Lung (tissue), 12 donors: ENCODE measurements around the gene SCARF2. TPM values are rescaled to one million over a fixed set of nuclear protein-coding genes. Genes with fewer than 3 reads are reported as not detected.
A peak's percentile ranks its signal among the peaks of the same experiment; 100 is the strongest.

Experiments
- ATAC-seq: fragments of 200-7000 bp; cut with Tn5 transposase; one replicate; pipeline ENCODE4 v1.9.1; 2020; ENCODE audit warnings: moderate number of reproducible peaks; ENCODE audit not compliant: insufficient read depth, low FRiP score
- DNase-seq, 3 donors: peaks; one replicate each; pipeline ENCODE4 v3.0.0-alpha.2; 2013 to 2017
- H3K27ac ChIP-seq, 2 donors: one replicate each; pipeline ENCODE4 v1.5.1; 2013; ENCODE audit warnings: mild to moderate bottlenecking in 2 of 2, moderate library complexity in 2 of 2, control low read depth in 1 of 2, inconsistent platforms in 1 of 2, low read depth in 1 of 2, low read length in 1 of 2
- H3K27me3 ChIP-seq, 3 donors: one replicate each; pipeline ENCODE4 v1.5.1; 2013; ENCODE audit warnings: low read length in 2 of 3; ENCODE audit not compliant: control insufficient read depth in 3 of 3, insufficient read depth in 3 of 3
- H3K36me3 ChIP-seq, 4 donors: one replicate each; pipeline ENCODE4 v1.5.1; 2013; ENCODE audit warnings: low read length in 4 of 4, mild to moderate bottlenecking in 1 of 4, moderate library complexity in 1 of 4; ENCODE audit not compliant: control insufficient read depth in 4 of 4, insufficient read depth in 4 of 4
- H3K4me1 ChIP-seq, 5 donors: one replicate each; pipeline ENCODE4 v1.5.1; 2013; ENCODE audit warnings: low read length in 5 of 5, mild to moderate bottlenecking in 2 of 5, moderate library complexity in 1 of 5; ENCODE audit not compliant: control insufficient read depth in 5 of 5, insufficient read depth in 5 of 5
- H3K4me3 ChIP-seq: one replicate; pipeline ENCODE4 v1.5.1; 2013; ENCODE audit warnings: mild to moderate bottlenecking, control low read depth, moderate library complexity
- H3K9ac ChIP-seq, 2 donors: one replicate each; pipeline ENCODE4 v1.5.1; 2013; ENCODE audit warnings: low read length in 2 of 2, control low read depth in 1 of 2; ENCODE audit not compliant: insufficient read depth in 1 of 2
- H3K9me3 ChIP-seq, 4 donors: one replicate each; pipeline ENCODE4 v1.5.1; 2013; ENCODE audit warnings: low read length in 3 of 4, mild to moderate bottlenecking in 1 of 4, moderate library complexity in 1 of 4; ENCODE audit not compliant: control insufficient read depth in 4 of 4, insufficient read depth in 3 of 4
- WGBS, 2 donors: extraction: QIAGEN DNeasy Blood & Tissue Kit; methylation state at CpG; one replicate each; pipeline ENCODE4 v1.1.7; 2013; 5-methylcytosine and 5-hydroxymethylcytosine counted together
- polyA plus RNA-seq, 2 donors: library from polyadenylated mRNA; stranded (reverse); fragments of 200-250 nt; gene quantifications; one replicate each; pipeline ENCODE4 v1.2.1, GENCODE V29; 2013
- total RNA-seq, 2 donors: library from RNA; depleted of rRNA in 1 of 2; stranded (reverse); fragments of >200 nt in 1 of 2; gene quantifications; one replicate each; pipeline ENCODE4 v1.2.1, GENCODE V29; 2014 to 2021
- TF ChIP-seq, protein P1 (sequence below): IDR thresholded peaks from 2 replicates; pipeline ENCODE4 v1.5.1; 2012; ENCODE audit warnings: mild to moderate bottlenecking; ENCODE audit errors: control extremely low read depth, extremely low read depth
- donor health status: control.
- donor health status: control.
- donor health status: Bipolar disorder and iron deficiency.
- donor health status: healthy.
- donor health status: DM: yes; HTN: yes; CAD: no.

Gene SCARF2
- total and polyA plus RNA-seq, 4 donors: 4.7 to 32.9 (median 16.4) TPM

DNA sequence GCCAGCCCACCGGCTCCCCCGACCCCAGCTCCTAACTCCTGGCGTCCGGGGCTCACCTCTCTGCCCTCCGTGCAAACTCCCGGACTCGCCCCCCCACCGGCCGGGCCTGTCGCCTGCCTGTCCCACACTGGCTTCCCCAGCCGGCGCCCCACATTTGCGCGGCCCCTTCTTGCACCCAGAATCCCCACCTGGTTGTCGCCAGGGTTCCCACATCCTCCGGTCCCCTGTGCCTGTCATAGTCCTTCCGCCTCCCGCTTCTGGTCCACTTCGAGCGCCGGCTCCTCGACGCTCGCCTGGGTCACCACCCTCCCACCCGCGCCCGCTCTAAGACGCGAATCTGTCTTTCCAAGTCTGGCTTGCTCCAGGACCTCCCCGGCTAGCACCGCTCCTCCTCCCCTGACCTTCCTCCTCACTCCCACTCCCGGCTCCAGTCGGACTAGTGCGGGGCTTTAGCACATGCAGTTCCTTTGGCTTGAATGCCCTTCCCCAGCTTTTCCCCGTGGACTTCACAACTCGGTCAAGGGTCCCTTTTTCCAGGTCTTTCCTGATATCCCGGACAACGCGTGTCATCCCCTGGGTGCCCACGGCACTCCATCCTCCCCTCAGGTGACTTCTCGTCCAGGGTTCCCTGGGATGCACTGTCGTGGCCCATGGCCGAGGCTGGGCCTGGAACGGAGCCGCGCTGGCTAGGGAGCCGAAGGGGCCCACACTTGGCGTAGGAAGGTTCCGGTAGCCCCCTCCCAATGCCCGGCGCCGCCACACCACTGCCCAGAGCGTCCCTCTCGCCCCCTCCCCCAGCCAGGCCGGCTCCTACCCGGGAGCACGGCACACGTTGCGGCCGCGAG is 635 bp downstream of the SCARF2 start:
- TF ChIP-seq, protein P1, sequence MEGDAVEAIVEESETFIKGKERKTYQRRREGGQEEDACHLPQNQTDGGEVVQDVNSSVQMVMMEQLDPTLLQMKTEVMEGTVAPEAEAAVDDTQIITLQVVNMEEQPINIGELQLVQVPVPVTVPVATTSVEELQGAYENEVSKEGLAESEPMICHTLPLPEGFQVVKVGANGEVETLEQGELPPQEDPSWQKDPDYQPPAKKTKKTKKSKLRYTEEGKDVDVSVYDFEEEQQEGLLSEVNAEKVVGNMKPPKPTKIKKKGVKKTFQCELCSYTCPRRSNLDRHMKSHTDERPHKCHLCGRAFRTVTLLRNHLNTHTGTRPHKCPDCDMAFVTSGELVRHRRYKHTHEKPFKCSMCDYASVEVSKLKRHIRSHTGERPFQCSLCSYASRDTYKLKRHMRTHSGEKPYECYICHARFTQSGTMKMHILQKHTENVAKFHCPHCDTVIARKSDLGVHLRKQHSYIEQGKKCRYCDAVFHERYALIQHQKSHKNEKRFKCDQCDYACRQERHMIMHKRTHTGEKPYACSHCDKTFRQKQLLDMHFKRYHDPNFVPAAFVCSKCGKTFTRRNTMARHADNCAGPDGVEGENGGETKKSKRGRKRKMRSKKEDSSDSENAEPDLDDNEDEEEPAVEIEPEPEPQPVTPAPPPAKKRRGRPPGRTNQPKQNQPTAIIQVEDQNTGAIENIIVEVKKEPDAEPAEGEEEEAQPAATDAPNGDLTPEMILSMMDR: no peak
- 1 to 2% methylated on average over 60 to 61 of the region's 61 CpGs for WGBS, 2 donors
- peak in 2 of 3 donors; percentile 48 to 57 for DNase-seq
- H3K9ac ChIP-seq: peak overlapping the region in 1 of 2 donors; percentile 54
- peaks cover 0 to 50% (median 17%) of the 10 kb centered on the region in 5 donors for H3K4me1 ChIP-seq
- H3K36me3 ChIP-seq: peaks cover 0 to 6% (median 1%) of the 10 kb centered on the region in 4 donors
- no peaks in the 10 kb centered on the region for H3K9me3 ChIP-seq
- H3K27me3 ChIP-seq: no peaks in the 10 kb centered on the region
- ATAC-seq: no peak
- H3K4me3 ChIP-seq: peak overlapping the region; percentile 63
- peak overlapping the region in 1 of 2 donors; percentile 48 for H3K27ac ChIP-seq

DNA sequence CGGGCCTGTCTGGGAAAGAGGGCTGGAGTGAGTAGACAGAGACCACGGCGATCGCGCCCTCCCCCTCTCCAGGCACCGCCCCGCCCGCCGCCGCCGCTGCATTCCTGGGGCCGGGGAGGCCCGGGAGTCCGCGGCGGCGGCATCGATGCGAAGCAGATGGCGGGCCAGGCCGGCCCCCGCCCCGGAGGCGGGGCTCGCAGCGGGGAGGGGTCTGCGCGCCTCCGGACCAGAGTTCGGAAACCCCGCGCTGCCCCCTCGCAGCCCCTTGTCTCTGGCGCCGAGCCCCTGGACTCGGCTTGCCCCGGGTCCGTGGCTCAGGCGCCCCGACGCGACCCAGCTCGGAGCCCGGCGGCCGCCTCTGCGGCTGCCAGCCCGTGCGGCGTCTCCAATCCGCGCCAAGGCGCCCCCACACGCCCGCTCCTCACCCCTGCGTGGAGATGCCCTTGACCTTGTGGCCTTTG is 1.3 kb downstream of the SCARF2 start:
- 0 to 1% methylated on average over 36 to 56 of the region's 56 CpGs for WGBS, 2 donors
- TF ChIP-seq, protein P1: no peak
- DNase-seq (peak; percentile 88 to 90 (median 90)), ATAC-seq (no peak)
- H3K36me3 ChIP-seq: peaks cover 0 to 6% (median 1%) of the 10 kb centered on the region in 4 donors
- peak overlapping the region in 1 of 2 donors; percentile 48 for H3K27ac ChIP-seq
- peaks cover 0 to 53% (median 19%) of the 10 kb centered on the region in 5 donors for H3K4me1 ChIP-seq
- H3K9me3 ChIP-seq: no peaks in the 10 kb centered on the region
- H3K4me3 ChIP-seq: peak overlapping the region; percentile 63
- H3K9ac ChIP-seq: no peak overlapping the region
- peaks cover 0 to 3% (median 0%) of the 10 kb centered on the region in 3 donors for H3K27me3 ChIP-seq

DNA sequence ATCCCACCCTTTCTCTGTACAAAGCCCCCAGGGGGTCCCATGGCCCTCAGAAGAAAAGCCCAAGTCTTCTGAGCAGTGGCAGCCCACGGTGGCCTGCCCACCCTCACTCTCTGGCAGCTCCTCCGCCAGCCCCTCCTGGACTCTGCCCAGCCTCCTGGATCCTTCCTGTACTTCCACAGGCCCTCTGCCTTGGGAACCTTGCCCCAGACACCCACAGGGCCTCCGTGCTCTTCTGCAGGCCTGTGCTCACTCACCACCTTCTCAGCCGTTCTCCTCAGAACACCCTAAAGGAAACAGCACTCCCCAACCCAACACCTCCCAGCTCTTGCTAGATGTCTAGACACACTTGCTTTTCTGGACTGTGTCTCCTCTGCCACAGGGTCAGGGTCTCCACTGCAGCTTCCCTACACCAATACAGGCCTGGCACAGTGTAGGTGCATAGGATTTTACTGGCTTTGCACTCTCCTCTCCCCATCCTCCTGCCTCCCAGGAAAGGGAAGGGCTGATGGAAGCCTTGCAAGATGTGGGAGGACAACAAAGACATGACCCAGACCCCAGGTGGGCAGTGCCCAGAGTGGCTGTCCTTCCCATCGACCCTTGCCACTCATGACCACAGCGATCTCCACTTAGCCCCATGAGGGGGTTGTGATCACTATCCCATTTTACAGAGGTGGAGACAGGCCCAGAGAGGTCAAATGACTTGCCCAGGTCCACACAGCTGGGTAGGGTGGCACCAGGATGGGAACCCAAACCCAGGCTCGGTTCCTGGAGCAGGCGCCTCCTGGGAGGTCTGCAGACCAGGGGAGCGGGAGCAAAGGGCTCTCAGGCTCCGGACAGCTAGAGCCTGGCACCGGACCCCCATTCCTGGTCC is 2.0 kb downstream of the SCARF2 start:
- Histone ChIP-seq H3K27ac (peak overlapping the region in 1 of 2 donors; percentile 2), H3K9ac (peak overlapping the region; percentile 28 to 45), H3K9me3 (no peaks in the 10 kb centered on the region), H3K4me1 (peaks cover 0 to 59% (median 25%) of the 10 kb centered on the region in 5 donors), H3K36me3 (peaks cover 0 to 6% (median 0%) of the 10 kb centered on the region in 4 donors), H3K4me3 (no peak overlapping the region), H3K27me3 (peaks cover 0 to 3% (median 0%) of the 10 kb centered on the region in 3 donors)
- ATAC-seq (no peak), DNase-seq (no peak)
- 64 to 67% methylated on average over 11 of the region's 11 CpGs for WGBS, 2 donors
- TF ChIP-seq, protein P1: no peak
